Measurements from ENCODE around the gene DNAH7. TPM values are rescaled to one million over a fixed set of nuclear protein-coding genes. Genes with fewer than 3 reads are reported as not detected.
A peak's percentile ranks its signal among the peaks of the same experiment; 100 is the strongest.

Gene DNAH7
- total and polyA plus RNA-seq, 8 donors, result 1.6 to 6.2 (median 4.8) TPM

DNA sequence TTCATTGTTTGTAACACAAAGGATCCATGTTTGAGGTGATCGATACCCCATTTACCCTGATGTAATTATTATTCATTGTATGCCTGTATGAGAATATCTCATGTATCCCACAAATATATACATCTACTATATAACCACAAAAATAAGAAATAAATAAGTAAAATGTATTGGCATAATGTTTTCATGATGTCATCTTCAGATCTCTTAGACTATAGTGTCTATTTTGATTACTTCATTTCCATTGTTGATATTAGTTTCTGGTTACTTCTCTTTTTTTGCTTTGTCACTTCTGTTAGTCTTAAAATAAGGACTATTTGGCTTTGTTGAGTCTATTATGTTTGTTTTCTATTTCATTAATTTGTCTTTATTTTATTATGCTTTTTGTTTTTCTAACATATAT lies 301.9 kb downstream of the DNAH7 start:
- ATAC-seq (no peak), DNase-seq (no peak)
- Histone ChIP-seq H3K4me1 (no peaks in the 10 kb centered on the region), H3K36me3 (no peaks in the 10 kb centered on the region), H3K4me3 (no peak overlapping the region), H3K9me3 (peaks cover 0 to 23% of the 10 kb centered on the region in 2 donors), H3K27me3 (no peaks in the 10 kb centered on the region), H3K27ac (no peak overlapping the region)
- TF ChIP-seq, protein P1, sequence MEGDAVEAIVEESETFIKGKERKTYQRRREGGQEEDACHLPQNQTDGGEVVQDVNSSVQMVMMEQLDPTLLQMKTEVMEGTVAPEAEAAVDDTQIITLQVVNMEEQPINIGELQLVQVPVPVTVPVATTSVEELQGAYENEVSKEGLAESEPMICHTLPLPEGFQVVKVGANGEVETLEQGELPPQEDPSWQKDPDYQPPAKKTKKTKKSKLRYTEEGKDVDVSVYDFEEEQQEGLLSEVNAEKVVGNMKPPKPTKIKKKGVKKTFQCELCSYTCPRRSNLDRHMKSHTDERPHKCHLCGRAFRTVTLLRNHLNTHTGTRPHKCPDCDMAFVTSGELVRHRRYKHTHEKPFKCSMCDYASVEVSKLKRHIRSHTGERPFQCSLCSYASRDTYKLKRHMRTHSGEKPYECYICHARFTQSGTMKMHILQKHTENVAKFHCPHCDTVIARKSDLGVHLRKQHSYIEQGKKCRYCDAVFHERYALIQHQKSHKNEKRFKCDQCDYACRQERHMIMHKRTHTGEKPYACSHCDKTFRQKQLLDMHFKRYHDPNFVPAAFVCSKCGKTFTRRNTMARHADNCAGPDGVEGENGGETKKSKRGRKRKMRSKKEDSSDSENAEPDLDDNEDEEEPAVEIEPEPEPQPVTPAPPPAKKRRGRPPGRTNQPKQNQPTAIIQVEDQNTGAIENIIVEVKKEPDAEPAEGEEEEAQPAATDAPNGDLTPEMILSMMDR (IDR thresholded peaks at IDR 0.05), result no peak
- intact Hi-C loops (cut with DNase I), result no loop called here

DNA sequence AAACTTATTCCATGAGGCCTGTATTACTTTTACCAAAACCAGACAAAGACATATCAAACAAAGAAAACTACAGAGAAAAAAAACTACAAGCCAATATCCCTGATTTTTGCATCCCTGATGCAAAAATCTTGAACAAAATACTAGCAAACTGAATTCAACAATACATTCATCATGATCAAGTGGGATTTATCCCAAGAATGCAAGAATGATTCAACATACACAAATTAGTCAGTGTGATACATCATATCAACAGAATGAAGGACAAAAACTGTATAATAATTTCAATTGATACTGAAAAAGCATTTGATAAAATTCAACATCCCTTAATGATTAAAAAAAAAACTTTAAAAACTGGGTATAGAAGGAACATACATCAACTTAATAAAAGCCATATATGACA lies 304.8 kb downstream of the DNAH7 start:
- H3K36me3 ChIP-seq, result no peaks in the 10 kb centered on the region
- H3K4me1 ChIP-seq, result no peaks in the 10 kb centered on the region
- peaks cover 0 to 26% of the 10 kb centered on the region in 2 donors for H3K9me3 ChIP-seq
- no peaks in the 10 kb centered on the region for H3K27me3 ChIP-seq
- ATAC-seq (no peak), DNase-seq (no peak)
- TF ChIP-seq, protein P1 (IDR thresholded peaks at IDR 0.05), result no peak
- H3K27ac ChIP-seq, result no peak overlapping the region
- intact Hi-C loops (cut with DNase I), result no loop called here
- H3K4me3 ChIP-seq, result no peak overlapping the region

DNA sequence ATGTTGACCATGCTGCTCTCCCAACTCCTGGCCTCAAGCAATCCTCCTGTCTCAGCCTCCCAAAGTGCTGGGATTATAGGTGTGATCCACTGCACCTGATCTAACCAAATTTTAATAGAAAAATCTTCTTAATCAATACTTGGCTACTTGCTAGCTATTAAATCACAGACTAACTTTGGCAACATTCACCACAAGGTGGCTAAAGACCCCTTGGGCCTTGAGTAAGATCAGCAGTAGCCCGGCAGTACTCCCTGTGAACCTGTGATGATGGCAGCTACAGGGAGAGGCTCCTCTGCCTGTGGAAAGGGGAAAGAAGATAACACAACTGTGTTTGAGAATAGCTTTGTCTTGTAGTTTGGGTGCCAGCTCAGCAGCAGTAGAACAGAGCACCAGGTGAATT lies 308.8 kb downstream of the DNAH7 start:
- TF ChIP-seq, protein P1 (IDR thresholded peaks at IDR 0.05), result no peak
- ATAC-seq, result no peak
- Histone ChIP-seq H3K4me3 (no peak overlapping the region), H3K27ac (no peak overlapping the region), H3K27me3 (no peaks in the 10 kb centered on the region), H3K9me3 (peaks cover 0 to 19% of the 10 kb centered on the region in 2 donors), H3K4me1 (no peaks in the 10 kb centered on the region), H3K36me3 (no peaks in the 10 kb centered on the region)
- intact Hi-C loops (cut with DNase I), result no loop called here
- no peak for DNase-seq

- DNase-seq (no peak), ATAC-seq (no peak)
- intact Hi-C loops (cut with DNase I), result no loop called here
- Histone ChIP-seq H3K9me3 (peaks cover 0 to 9% of the 10 kb centered on the region in 2 donors), H3K36me3 (no peaks in the 10 kb centered on the region), H3K27ac (no peak overlapping the region), H3K4me3 (no peak overlapping the region), H3K27me3 (no peaks in the 10 kb centered on the region), H3K4me1 (no peaks in the 10 kb centered on the region)
- TF ChIP-seq, protein P1 (IDR thresholded peaks at IDR 0.05), result no peak
These were observed 309.8 kb downstream of the DNAH7 start for GRCh38 chr2:195758846-195759245.

DNA sequence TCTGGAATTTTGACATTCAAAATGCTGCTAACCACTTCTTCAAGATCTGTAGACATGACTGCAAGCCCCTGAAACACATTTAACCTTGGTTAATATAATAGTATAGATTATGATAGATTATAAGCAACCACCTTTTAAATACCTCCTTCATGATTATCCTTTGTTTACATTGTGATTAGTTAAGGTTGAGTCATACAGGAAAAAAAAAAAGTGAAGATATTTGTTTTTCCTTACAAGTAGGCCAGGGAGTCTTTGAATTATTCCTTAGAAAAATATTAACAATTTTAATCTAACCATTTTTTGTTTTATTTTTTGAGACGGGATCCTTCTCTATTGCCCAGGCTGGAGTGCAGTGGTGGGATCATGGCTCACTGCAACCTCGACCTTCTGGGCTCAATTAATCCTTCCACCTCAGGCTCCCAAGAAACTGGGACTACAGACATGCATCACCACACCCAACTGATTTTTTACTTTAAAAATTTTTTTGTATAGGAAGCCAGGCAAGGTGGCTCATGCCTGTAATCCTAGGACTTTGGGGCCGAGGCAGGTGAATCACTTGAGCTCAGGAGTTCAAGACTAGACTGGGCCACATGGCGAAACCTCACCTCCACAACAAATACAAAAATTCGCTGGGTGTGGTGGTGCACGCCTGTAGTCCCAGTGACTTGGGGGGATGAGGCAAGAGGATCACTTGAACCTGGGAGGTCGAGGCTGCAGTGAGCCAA lies 312.3 kb downstream of the DNAH7 start:
- no peaks in the 10 kb centered on the region for H3K4me1 ChIP-seq
- DNase-seq, result no peak
- H3K9me3 ChIP-seq, result peaks cover 0 to 3% of the 10 kb centered on the region in 2 donors
- TF ChIP-seq, protein P1 (IDR thresholded peaks at IDR 0.05), result no peak
- H3K36me3 ChIP-seq, result no peaks in the 10 kb centered on the region
- no peak overlapping the region for H3K27ac ChIP-seq
- no peaks in the 10 kb centered on the region for H3K27me3 ChIP-seq
- intact Hi-C loops (cut with DNase I), result no loop called here
- H3K4me3 ChIP-seq, result no peak overlapping the region
- ATAC-seq, result peak; percentile 63

Measured in left lung (tissue), 10 donors.